ENCODE results near the gene ITGA1.

The ITGA1 gene

DNA sequence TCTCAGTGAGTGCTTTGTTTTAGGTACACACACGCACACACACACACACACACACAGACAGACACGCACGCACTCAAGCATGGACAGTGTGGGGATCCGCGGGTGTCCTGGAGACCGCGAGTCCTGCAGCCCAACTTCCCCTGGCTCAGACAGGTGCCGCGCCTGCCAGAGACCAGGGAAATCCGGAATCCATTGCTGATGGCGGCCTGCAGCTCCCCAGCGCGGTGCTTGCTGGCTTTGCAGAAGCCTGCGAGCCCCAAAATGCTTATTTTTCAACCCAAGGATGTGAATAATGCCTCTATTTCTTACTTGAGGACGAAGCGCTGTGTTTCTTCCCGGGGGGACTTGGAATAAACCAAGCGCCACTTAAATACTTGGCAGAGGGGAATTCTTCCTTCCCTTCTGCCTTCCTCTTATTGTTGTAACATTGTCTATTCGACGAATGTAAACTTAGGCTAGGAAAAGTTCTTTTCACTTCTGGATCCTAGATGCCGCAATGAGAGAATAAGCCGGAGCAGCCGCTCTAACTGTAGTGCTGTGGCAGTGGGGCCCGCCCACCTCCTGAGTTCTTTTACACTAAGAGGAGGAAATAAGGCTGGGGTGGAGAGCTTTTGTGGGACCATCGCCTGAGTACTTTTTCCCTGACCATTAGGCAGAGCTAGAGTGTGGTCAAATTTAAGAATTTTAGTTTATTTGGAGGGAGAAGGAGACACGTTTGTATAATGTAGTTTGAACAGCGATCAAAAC is 202.2 kb downstream of the ITGA1 start:
- DNase-seq (ENCODE audit: low read depth in 1 of 2, low spot score in 1 of 2): peak in 1 of 2 donors; percentile 9

DNA sequence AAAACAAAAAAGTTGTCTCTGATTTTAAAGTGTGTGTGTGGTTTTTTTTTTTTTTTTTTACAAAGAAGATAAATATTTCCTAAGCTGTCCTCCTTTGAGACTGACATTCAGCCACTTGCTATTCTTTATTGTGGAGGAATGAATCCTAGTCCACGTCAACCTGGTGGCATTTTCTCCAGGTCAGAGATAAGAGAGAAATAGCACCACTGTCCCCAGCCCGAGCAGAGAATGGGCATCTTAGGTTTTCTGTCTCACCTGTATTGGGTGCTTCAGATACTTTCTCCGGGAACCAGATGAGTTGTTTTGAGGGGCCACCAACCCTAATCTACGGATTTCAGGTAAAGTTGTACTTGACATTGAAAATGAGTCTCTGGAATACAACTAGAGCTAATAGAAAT is 202.8 kb downstream of the ITGA1 start:
- DNase-seq (ENCODE audit: low read depth in 1 of 2, low spot score in 1 of 2): no peak

GRCh38 chr5:52993367-52993766 is 205.7 kb downstream of the ITGA1 start:
- DNase-seq (ENCODE audit: low read depth in 1 of 2, low spot score in 1 of 2): no peak

DNA sequence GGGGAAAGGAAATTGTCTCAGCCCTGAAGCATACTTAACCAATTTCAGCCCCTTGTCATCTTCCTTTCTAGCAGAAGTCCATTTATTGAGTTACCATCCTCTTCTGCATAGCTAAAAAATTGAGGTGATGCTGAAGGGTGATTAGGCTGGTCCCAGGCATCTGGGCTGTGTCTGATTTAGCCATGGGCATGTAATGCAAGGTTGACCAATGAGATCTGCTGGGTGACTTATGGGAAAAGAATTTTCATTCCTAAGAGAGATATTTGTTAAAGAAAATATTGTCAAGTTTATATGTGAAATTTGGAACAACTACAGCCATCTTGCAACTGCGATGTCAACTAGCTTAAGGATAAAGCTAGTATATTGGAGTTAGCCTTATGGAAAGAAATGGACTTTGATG is 206.6 kb downstream of the ITGA1 start:
- no peak for DNase-seq (ENCODE audit: low read depth in 1 of 2, low spot score in 1 of 2)

DNA sequence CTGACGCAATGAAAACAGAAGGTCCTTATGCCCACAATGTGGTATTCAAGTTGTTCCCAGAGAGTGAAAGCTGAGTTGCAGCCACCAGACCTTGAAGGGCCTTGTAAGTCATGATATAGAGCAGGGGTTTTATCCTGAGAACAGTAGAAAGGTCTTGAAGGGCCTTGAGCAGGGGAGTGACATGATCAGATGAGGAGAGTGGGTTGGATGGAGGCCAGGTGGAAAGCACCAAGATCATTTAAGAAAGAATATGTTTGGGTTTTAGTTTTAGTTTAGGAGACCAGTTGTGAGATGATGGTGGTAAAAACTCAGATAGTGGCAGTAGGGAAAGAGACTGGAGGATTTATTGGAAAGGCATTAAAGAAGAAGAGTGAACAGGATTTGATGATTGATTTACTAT is 207.4 kb downstream of the ITGA1 start:
- no peak for DNase-seq (ENCODE audit: low read depth in 1 of 2, low spot score in 1 of 2)

DNA sequence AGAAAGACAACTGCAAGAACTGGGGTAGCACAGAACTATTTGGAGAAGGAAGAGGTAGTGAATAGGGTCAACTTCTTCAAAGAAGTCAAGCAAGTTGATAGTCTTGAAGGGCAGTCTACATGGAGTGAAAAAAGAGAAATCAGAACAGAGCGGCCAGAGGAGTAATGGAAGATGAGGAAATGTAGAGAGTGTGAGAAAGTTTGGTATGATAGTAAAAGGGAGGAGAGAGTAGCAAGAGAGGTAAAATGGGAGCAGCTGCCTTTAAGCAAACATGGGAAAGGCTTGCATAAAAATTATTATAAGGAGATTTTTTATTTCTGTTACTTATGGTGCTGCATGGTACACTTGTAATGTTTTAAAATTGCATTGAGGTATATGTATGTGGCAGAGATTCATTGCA is 208.2 kb downstream of the ITGA1 start:
- DNase-seq (ENCODE audit: low read depth in 1 of 2, low spot score in 1 of 2): no peak

GRCh38 chr5:52996979-52997378 is 209.3 kb downstream of the ITGA1 start:
- no peak for DNase-seq (ENCODE audit: low read depth in 1 of 2, low spot score in 1 of 2)

GRCh38 chr5:52997424-52997823 is 209.7 kb downstream of the ITGA1 start:
- no peak for DNase-seq (ENCODE audit: low read depth in 1 of 2, low spot score in 1 of 2)

DNA sequence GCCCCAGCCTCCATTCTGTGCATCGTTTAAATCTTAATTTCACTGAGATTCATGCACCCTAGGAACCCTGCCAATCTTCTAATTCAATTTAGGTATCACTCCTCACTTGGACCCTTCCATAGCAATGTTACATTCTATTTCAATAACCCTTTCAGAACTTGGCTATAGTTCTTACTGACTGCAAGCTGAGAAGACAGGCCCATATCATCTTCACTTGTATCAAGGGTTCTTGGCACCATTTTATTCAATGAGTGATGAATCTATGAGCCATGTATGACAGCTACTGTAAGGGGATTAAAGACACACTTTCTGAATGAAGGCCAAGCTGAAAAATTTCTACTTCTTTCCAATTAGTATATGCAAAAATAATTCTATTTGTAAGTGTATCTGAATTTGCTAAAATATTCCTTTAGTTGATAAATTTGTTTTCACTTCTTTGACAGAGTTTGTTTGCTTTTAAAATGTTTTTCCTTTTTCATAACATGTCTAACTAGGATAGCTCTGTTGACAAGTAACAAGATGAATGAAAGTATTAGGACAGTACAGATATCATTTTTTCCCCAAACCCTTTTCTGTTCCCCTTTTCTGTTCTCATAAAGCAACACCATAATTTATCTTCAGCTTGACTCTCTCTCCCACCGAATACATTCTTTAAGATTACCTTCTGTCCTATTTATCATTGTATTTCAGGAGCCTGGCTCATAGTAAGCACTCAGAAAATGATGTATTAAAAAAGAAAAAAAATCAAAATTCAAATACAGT is 211.0 kb downstream of the ITGA1 start:
- no peak for DNase-seq (ENCODE audit: low read depth in 1 of 2, low spot score in 1 of 2)

- no peak for DNase-seq (ENCODE audit: low read depth in 1 of 2, low spot score in 1 of 2)
These were observed 211.7 kb downstream of the ITGA1 start for GRCh38 chr5:52999344-52999949.

- no peak for DNase-seq (ENCODE audit: low read depth in 1 of 2, low spot score in 1 of 2)
These were observed 213.8 kb downstream of the ITGA1 start for GRCh38 chr5:53001541-53001940.

DNA sequence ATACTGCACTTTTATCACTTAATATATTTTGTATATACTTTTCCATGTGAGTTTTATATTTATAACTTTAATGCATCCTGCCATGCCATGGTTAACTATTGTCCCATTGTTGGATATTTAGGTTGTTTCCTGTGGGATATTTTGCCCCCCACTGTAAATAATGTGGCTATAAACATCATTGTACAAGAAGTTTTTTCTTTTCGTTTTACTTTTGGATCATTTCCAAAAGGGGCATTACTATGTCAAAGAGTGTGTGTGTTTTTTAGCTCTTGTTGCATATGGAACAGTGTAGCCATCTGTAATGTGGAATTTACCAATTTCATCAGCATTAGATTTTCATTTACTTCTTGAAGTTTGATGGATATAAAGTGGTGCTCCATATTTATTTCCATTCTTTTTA is 214.8 kb downstream of the ITGA1 start:
- DNase-seq (ENCODE audit: low read depth in 1 of 2, low spot score in 1 of 2): no peak

GRCh38 chr5:53003144-53003543 is 215.4 kb downstream of the ITGA1 start:
- DNase-seq (ENCODE audit: low read depth in 1 of 2, low spot score in 1 of 2): no peak

GRCh38 chr5:53006911-53007890 is 219.5 kb downstream of the ITGA1 start:
- no peak for DNase-seq (ENCODE audit: low read depth in 1 of 2, low spot score in 1 of 2)

GRCh38 chr5:53008751-53009150 is 221.0 kb downstream of the ITGA1 start:
- no peak for DNase-seq (ENCODE audit: low read depth in 1 of 2, low spot score in 1 of 2)

Data from activated T-helper 1 cell treated with anti-CD3 and anti-CD28 coated beads, Interleukin-2, amount 50 U/mL, for 16 hours (primary cell).